HL-60/S4 treated with phorbol 12-myristate 13-acetate at 8.2 ng/mL for 4 days and 3 days (cell line): ENCODE measurements around the gene FAM151A.

Experiments
- in situ Hi-C: fragments of 300-500 bp; cut with MboI; formaldehyde crosslinking; loops from 2 replicates; pipeline ENCODE4 v1.15.0; 2022; ENCODE audit warnings: low sequenced_read_pairs

Gene FAM151A

GRCh38 chr1:54623216-54624007 lies at the start of gene FAM151A:
TSS of gene FAM151A (minus strand) at chr1:54623525. CDS start at chr1:54623395, 130 bp downstream.
- in situ Hi-C loops, result no loop called here

GRCh38 chr1:54671985-54672608 lies 48.8 kb upstream of the FAM151A start:
- in situ Hi-C loops, result no loop called here

GRCh38 chr1:54668567-54668966 lies 45.2 kb upstream of the FAM151A start:
- in situ Hi-C loops, result no loop called here

- in situ Hi-C loops, result no loop called here
These were observed 44.5 kb upstream of the FAM151A start for GRCh38 chr1:54667797-54668196.

- in situ Hi-C loops, result no loop called here
These were observed 43.0 kb upstream of the FAM151A start for GRCh38 chr1:54666333-54666732.

- in situ Hi-C loops, result no loop called here
These were observed 42.5 kb upstream of the FAM151A start for GRCh38 chr1:54665852-54666251.

- in situ Hi-C loops, result no loop called here
These were observed 41.0 kb upstream of the FAM151A start for GRCh38 chr1:54664364-54664763.

GRCh38 chr1:54663725-54664124 lies 40.4 kb upstream of the FAM151A start:
- in situ Hi-C loops, result no loop called here

- in situ Hi-C loops, result no loop called here
These were observed 35.0 kb upstream of the FAM151A start for GRCh38 chr1:54658164-54658913.

GRCh38 chr1:54653036-54653435 lies 29.7 kb upstream of the FAM151A start:
- in situ Hi-C loops, result no loop called here

GRCh38 chr1:54652168-54652567 lies 28.8 kb upstream of the FAM151A start:
- in situ Hi-C loops, result no loop called here

- in situ Hi-C loops, result no loop called here
These were observed 28.3 kb upstream of the FAM151A start for GRCh38 chr1:54651608-54652007.

GRCh38 chr1:54650417-54650816 lies 27.1 kb upstream of the FAM151A start:
- in situ Hi-C loops, result no loop called here

GRCh38 chr1:54649921-54650320 lies 26.6 kb upstream of the FAM151A start:
- in situ Hi-C loops, result no loop called here

GRCh38 chr1:54649130-54649898 lies 26.0 kb upstream of the FAM151A start:
- in situ Hi-C loops, result no loop called here

GRCh38 chr1:54645806-54646676 lies 22.7 kb upstream of the FAM151A start:
- in situ Hi-C loops, result no loop called here

- in situ Hi-C loops, result no loop called here
These were observed 20.4 kb upstream of the FAM151A start for GRCh38 chr1:54643736-54644135.

GRCh38 chr1:54640863-54641836 lies 17.8 kb upstream of the FAM151A start, which contains the start of gene MROH7:
TSS of gene MROH7 (plus strand) at chr1:54641786. CDS start at chr1:54652927, 11,141 bp downstream.
- in situ Hi-C loops, result no loop called here

GRCh38 chr1:54640361-54640760 lies 17.0 kb upstream of the FAM151A start:
- in situ Hi-C loops, result no loop called here
